OCI-LY7 (cell line): Measurements from ENCODE around the gene UBE2Q1. TPM values are rescaled to one million over a fixed set of nuclear protein-coding genes. Genes with fewer than 3 reads are reported as not detected.

Source experiments
- BruUV-seq: library from RNA; stranded (reverse); fragments of 400-500 nt; replicated peaks from 2 replicates; lab custom pipeline; 2021; lab: Mats Ljungman, UMichigan
- CTCF ChIA-PET: fragments of 300-600 bp; sonication (Branson Sonifier 250); formaldehyde crosslinking; loops from one replicate; lab custom pipeline; 2022; ENCODE audit warnings: antibody characterized with exemption; ENCODE audit not compliant: unreplicated experiment; lab: Charles Lee
- POLR2A ChIA-PET: fragments of 300-600 bp; sonication (Branson Sonifier 250); formaldehyde crosslinking; loops from one replicate; lab custom pipeline; 2022; ENCODE audit warnings: antibody characterized with exemption; lab: Charles Lee
- DNase-seq: peaks from one replicate; pipeline ENCODE4 v3.0.0-alpha.2; 2015; ENCODE audit warnings: low spot score
- H2AFZ ChIP-seq: fragments of 200-600 bp; sonication (generic), shearing (Covaris generic); 2 replicates; pipeline ENCODE4 v1.6.1; 2014; ENCODE audit warnings: mild to moderate bottlenecking, antibody characterized with exemption, low read length, moderate library complexity
- H3K27ac ChIP-seq: fragments of 200-600 bp; sonication (generic); 2 replicates; pipeline ENCODE4 v1.5.1; 2014; ENCODE audit warnings: mixed run types, low read depth, mild to moderate bottlenecking, moderate library complexity, low read length, inconsistent platforms; ENCODE audit not compliant: poor library complexity, severe bottlenecking
- H3K36me3 ChIP-seq: fragments of 200-600 bp; sonication (generic); 2 replicates; pipeline ENCODE4 v1.6.1; 2014; ENCODE audit warnings: mild to moderate bottlenecking, antibody characterized with exemption, low read length, moderate library complexity, mixed read lengths; ENCODE audit not compliant: insufficient read depth
- H3K4me1 ChIP-seq: fragments of 200-600 bp; sonication (generic); 2 replicates; pipeline ENCODE4 v1.5.1; 2014; ENCODE audit warnings: mild to moderate bottlenecking, low read length; ENCODE audit not compliant: insufficient read depth, poor library complexity, severe bottlenecking
- H3K4me2 ChIP-seq: fragments of 200-600 bp; sonication (generic); 2 replicates; pipeline ENCODE4 v1.6.1; 2014; ENCODE audit warnings: mild to moderate bottlenecking, low read length
- H3K4me3 ChIP-seq: fragments of 200-600 bp; sonication (generic); 2 replicates; pipeline ENCODE4 v1.5.1; 2014; ENCODE audit warnings: mild to moderate bottlenecking, low read depth, low read length; ENCODE audit not compliant: poor library complexity, severe bottlenecking
- H3K79me2 ChIP-seq: fragments of 200-600 bp; sonication (generic); 2 replicates; pipeline ENCODE4 v1.6.1; 2016; ENCODE audit warnings: low read depth, mild to moderate bottlenecking, low read length, moderate library complexity, mixed read lengths; ENCODE audit not compliant: insufficient read depth
- H3K9me2 ChIP-seq: fragments of 200-600 bp; sonication (generic); 2 replicates; pipeline ENCODE4 v1.6.1; 2016; ENCODE audit warnings: mild to moderate bottlenecking, low read length, mixed read lengths; ENCODE audit not compliant: insufficient read depth
- H3K9me3 ChIP-seq: fragments of 200-600 bp; sonication (generic); 2 replicates; pipeline ENCODE4 v1.6.1; 2014; ENCODE audit warnings: mild to moderate bottlenecking, mixed run types, low read length, mixed read lengths
- H4K20me1 ChIP-seq: fragments of 200-600 bp; sonication (generic); 2 replicates; pipeline ENCODE4 v1.6.1; 2014; ENCODE audit warnings: mild to moderate bottlenecking, antibody characterized with exemption, low read length, moderate library complexity, mixed read lengths; ENCODE audit not compliant: insufficient read depth
- CTCF ChIP-seq: fragments of 200-600 bp; sonication (generic); conservative IDR thresholded peaks from 2 replicates; pipeline ENCODE4 v1.5.1; 2014; ENCODE audit warnings: mild to moderate bottlenecking, antibody characterized with exemption, low read length, moderate library complexity, mixed read lengths
- EZH2phosphoT487 ChIP-seq: fragments of 200-600 bp; sonication (generic); IDR thresholded peaks from 2 replicates; pipeline ENCODE4 v1.6.1; 2018; ENCODE audit warnings: low read depth, borderline replicate concordance, mild to moderate bottlenecking, mixed run types, antibody characterized with exemption, low read length, moderate library complexity, mixed read lengths
- intact Hi-C: fragments of 100-400 bp; cut with micrococcal nuclease; formaldehyde crosslinking; loops from one replicate; pipeline ENCODE4 v1.10.0; 2022; ENCODE audit not compliant: unreplicated experiment
- total RNA-seq, 2 experiments: library from RNA; depleted of rRNA in 1 of 2; stranded (reverse); fragments of >200 nt in 1 of 2; shearing (Covaris generic) in 1 of 2; gene quantifications; 2 replicates each; pipeline ENCODE4 v1.2.3, GENCODE V29; 2014 to 2022

UBE2Q1 gene
- total RNA-seq, 2 experiments from 2014 or later = 34.6 to 84.5 TPM

- no peaks in the 10 kb centered on the region for H3K79me2 ChIP-seq
- H3K4me3 ChIP-seq = no peak overlapping the region
- H2AFZ ChIP-seq = no peak overlapping the region
- H3K36me3 ChIP-seq = no peaks in the 10 kb centered on the region
- ChIA-PET CTCF (no interaction called here), POLR2A (no interaction called here)
- intact Hi-C loops = no loop called here
- DNase-seq = no peak
- H4K20me1 ChIP-seq = no peaks in the 10 kb centered on the region
- no peak overlapping the region for H3K27ac ChIP-seq
- TF ChIP-seq CTCF = no peak
- TF ChIP-seq EZH2phosphoT487 = no peak
- H3K9me2 ChIP-seq = no peaks in the 10 kb centered on the region
- no peaks in the 10 kb centered on the region for H3K9me3 ChIP-seq
- no peak overlapping the region for H3K4me2 ChIP-seq
- peaks cover 3% of the 10 kb centered on the region for H3K4me1 ChIP-seq
- no TSS peak for BruUV-seq
Observed at GRCh38 chr1:154568157-154568815, 9.8 kb upstream of the UBE2Q1 start.

- no TSS peak for BruUV-seq
- no peaks in the 10 kb centered on the region for H3K4me1 ChIP-seq
- H3K36me3 ChIP-seq = no peaks in the 10 kb centered on the region
- no peaks in the 10 kb centered on the region for H4K20me1 ChIP-seq
- H3K4me2 ChIP-seq = no peak within 1 kb of the TSS
- no peak within 1 kb of the TSS for H3K4me3 ChIP-seq
- ChIA-PET POLR2A (no interaction called here), CTCF (no interaction called here)
- no peak within 1 kb of the TSS for H2AFZ ChIP-seq
- no peaks in the 10 kb centered on the region for H3K9me3 ChIP-seq
- peak; percentile 38 for DNase-seq
- no peak within 1 kb of the TSS for H3K27ac ChIP-seq
- no peaks in the 10 kb centered on the region for H3K9me2 ChIP-seq
- TF ChIP-seq CTCF = no peak
- no peak for TF ChIP-seq EZH2phosphoT487
- intact Hi-C loops = no loop called here
- no peaks in the 10 kb centered on the region for H3K79me2 ChIP-seq
Observed at GRCh38 chr1:154567386-154568156, 9.1 kb upstream of the UBE2Q1 start, which contains the start of gene CHRNB2. Gene CHRNB2 (plus strand): TSS chr1:154567778. CDS start chr1:154568045, 267 bp downstream.

GRCh38 chr1:154565876-154566275 lies 7.4 kb upstream of the UBE2Q1 start:
- H3K36me3 ChIP-seq = no peaks in the 10 kb centered on the region
- DNase-seq = no peak
- H3K79me2 ChIP-seq = no peaks in the 10 kb centered on the region
- H4K20me1 ChIP-seq = no peaks in the 10 kb centered on the region
- BruUV-seq = no TSS peak
- H3K27ac ChIP-seq = no peak overlapping the region
- intact Hi-C loops = no loop called here
- ChIA-PET POLR2A (interaction anchor here (0.7 kb wide), 1 partner anchor 86 kb away, joined by 4 read pairs; no protein-coding TSS in a partner anchor), CTCF (no interaction called here)
- no peak overlapping the region for H3K4me2 ChIP-seq
- TF ChIP-seq CTCF = no peak
- no peak for TF ChIP-seq EZH2phosphoT487
- no peaks in the 10 kb centered on the region for H3K9me3 ChIP-seq
- H2AFZ ChIP-seq = no peak overlapping the region
- H3K4me1 ChIP-seq = no peaks in the 10 kb centered on the region
- no peak overlapping the region for H3K4me3 ChIP-seq
- H3K9me2 ChIP-seq = no peaks in the 10 kb centered on the region
